ENCODE measurements around the gene DDAH1.

Gene DDAH1

DNA sequence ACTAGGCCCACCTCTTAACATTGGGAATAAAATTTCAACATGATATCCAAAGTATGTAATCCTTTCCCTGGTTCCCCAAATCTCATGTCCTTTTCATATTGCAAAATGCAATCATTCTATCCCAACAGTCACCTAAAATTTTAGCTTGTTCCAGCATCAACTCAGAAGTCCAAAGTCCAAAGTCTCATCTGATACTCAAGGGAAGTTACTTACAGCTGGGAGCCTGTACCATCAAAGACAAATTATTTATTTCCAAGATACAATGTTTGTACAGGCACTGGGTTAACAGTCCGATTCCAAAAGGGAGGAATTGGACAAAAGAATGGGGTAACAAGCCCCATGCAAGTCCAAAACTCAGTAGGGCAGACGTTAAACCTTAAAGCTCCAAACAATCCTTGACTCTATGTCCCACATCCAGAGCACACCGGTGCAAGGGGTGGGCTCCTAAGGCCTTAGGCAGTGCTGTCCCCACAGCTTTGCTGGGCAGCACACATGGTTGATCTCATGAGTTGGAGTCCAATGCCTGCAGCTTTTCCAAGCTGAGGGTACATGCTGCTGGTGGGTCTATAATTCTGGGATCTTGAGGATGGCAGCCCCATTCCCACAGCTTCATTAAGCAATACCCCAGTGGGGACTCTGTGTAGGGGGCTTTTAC lies 78.8 kb downstream of the DDAH1 start:
- no peak for DNase-seq

DNA sequence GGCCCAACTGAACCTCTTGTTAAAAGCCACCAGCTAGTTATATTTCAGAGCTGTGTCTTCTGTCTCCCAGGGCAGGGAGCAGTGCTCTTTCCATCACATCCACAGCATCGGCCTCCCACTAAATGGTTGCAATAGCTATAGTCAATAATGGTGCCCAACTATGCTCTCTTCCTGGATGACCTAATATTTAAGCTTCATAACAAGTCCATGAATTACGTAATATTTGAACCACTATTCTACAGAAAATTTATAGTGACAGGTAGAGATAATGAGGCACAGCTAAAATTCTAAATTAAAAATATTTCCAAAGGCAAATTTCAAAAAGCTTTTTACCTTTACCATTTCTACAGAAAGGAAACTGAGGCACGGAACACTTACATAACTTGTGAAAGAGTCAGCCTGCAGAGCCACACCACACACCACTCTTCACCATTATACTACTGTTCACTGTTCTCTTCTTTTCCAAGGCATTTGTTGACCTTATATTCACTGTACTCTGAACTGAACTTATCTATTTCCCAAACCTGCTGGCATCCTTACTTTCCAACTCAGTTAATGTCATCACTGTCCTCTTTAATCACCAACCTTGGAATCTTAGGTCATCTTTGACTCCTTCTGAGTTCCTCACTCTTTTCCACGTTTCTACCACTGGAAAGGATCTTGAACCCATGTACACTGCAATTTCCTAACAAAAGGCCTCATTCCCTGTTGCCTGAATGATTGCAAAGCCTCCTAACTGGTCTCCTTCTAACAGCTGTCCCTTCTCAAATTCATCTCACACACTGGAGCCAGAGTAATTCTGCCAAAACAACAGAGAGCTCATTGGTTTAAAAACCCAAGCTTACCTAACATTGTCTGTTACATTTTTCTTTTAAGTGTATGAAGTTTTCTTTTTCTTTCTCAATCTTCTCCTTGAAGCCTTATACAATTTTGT lies 85.5 kb downstream of the DDAH1 start:
- no peak for DNase-seq

GRCh38 chr1:85378534-85378933 lies 86.4 kb downstream of the DDAH1 start:
- DNase-seq: no peak

DNA sequence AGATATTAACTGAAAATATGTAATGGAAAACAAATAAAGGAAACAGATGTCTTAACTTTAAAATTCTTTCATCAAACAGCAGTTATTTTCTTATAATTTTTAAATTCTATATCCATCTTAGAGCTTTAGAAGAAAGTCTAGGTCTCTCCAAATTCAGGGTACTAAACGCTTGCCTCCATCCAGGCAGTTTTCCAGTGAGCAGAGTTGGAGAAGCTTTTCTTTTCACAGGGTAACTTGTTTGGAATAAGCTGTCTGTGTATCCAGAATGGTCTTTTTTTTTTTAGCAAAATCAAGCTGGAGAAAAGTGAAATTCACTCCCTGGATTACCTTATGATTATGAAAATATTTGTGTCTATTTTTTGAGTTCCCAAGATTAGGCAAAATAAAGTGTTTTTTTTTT lies 88.6 kb downstream of the DDAH1 start:
- DNase-seq: no peak

- no peak for DNase-seq
Observed at GRCh38 chr1:85375493-85375892, 89.5 kb downstream of the DDAH1 start.

DNA sequence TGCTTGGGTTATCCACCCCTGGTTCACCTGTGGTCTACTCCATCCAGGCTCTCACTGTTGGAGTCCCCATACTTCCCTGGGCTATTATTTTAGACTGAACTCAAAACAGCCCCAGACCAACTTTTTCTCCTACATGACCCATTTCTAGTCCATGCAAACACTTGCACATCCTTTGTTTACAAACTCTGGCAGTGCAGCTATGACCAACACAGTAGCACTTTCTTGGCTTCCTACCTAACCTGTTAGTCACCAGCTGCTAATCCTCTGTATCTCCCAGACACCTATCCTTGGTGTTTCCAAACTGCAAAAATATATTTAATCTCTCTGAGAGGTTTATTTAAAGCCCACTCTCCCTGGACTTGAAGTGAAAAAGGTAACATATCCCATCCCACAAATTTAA lies 90.8 kb downstream of the DDAH1 start:
- no peak for DNase-seq

DNA sequence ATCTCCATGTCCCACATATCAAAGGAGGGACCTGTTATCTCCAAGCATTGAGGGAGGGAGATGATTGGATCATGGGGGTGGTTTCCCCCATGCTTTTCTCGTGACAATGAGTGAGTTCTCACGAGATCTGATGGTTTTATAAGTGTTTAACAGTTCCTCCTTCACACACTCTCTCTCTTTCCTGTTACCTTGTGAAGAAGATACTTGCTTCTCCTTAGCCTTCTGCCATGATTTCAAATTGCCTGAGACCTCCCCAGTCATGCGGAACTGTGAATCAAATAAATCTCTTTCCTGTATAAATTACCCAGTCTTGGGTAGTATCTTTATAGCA lies 91.6 kb downstream of the DDAH1 start:
- no peak for DNase-seq

GRCh38 chr1:85372683-85373377 lies 92.1 kb downstream of the DDAH1 start:
- no peak for DNase-seq

DNA sequence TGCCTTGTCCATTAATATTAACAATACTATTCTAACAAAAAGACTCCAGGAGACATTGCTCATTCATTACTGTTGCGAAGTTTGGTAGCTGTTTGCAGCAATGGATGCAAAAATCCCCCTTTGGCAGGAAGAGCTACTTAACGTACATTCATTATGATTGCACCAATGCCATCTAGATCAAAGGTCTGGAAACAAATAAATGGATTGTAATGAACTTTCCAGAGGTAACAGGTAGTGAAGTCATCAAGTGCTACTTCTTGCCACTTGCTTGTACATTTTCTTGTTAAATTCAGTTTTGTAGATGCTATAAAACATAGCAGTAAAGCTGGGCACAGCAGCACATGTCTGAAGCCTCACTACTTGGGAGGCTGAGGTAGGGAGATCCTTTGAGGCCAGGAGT lies 93.9 kb downstream of the DDAH1 start:
- no peak for DNase-seq

- no peak for DNase-seq
Observed at GRCh38 chr1:85368073-85368770, 96.7 kb downstream of the DDAH1 start.

DNA sequence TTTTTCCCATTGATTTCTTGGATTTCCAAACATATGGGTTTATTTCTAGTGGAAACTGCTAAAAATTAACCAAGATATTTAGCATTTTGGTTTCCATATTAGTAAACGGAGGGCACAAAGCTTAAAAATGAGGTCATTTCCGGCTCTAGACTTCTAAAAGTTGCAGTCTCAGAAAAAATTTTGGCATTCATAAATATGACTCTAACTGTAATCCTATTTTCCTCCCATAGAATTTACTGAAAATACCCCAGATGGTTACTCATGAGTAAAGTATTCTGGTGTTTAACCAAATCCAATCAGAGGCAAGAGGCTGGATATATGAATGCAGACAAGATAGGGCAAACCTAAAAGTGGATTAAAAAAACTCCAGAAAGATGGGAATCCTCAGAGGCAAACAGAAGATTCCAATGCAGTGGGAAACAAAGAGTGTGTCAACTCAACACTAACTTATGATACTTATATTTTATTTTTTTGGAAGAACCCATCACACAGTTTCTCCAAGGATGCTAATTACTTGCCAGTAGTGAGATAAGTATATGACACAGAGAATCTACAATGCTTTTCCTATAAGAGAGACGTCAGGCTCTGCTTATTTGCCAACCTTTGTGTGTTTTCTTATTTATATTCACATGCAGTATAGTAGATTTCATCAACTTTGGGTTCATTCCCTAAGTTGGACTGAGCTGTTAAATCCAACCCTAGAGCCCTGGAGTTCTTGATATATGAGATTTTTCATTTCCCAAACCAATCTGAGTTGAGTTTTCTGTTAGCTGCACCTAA lies 98.4 kb downstream of the DDAH1 start:
- DNase-seq: no peak

- DNase-seq: no peak
Observed at GRCh38 chr1:85365851-85366250, 99.1 kb downstream of the DDAH1 start.

DNA sequence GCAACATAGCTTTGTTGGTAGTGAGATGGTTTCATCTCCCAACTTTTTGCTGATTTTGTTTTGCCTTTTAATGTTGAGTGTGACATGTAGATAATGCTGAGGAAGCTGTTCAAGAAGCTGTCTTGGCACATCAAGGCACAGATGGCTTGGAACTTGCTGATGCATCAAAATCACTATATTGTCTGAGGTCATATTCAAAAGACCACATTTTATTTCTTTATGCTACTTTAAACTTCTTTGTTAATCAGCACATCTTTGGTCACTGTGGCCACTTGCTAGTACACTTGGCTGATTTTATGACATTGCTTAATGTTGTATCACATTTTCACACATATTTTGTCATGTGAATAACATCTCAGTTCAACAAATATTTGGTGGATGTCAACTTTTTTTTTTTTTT lies 101.4 kb downstream of the DDAH1 start:
- DNase-seq: no peak

- no peak for DNase-seq
Observed at GRCh38 chr1:85363092-85363491, 101.9 kb downstream of the DDAH1 start.

DNA sequence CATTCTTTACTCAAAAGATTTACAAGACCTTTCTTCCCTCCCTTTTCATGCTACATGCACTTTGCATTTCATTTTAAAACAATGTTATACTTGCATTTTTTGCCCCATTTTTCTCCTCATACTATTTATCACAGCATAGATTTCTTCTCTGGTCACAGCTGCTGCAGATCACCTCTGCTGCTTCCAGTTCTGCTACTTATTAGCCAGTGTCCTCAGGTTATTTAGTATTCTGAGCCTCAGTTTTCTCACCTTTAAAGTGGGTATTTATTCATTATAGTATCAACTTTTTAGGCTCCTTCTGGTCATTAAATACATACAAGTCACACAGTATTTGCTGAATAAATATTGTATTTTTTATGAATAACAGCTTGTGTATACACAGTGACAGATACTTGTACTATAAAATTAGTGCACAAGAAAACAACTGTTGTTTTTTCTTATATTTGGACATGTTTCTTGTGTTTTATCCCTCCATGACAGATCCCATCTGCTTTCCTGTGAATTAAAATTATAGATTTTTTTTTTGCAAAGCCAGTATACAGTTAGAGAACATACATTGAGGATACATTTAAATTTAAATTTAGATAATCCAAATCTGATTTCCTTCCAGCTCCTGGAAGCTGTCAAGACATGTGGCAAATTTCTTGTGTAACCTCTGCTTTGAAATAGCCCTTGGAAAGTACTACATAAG lies 103.2 kb downstream of the DDAH1 start:
- no peak for DNase-seq

DNA sequence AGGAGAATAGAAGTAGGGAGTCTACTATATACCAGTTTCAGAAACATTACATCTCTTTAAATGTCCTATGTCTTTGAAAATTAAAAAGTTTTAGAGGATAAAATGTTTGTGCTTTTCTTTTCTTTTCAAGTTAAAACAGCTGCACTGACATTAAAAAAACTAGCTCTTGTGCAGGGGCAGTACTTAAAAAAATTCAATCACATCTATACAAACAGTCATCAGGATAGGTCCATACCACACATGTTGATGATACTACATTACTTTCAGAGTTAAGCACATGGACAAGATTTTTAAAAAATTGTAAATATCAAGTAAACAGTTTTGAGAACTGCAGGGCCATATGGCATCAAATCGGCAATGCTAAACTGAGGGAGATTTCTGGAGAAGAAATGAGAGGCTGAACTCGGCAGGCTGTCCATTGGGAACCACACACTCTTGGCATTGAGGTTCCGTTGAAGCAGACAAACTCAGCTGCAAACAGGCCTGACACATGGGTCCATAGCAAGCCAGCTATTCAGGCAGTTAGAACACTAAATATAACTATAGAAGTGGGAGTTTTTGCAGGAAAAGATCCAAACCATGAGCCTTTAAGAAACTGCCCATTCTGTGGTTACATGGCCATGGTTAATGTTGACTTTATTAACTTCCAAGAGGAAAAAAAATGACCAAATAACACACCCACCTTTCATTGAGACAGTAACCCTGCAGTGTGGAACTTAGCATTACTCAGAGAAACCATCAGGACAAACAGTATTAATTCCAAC lies 104.0 kb downstream of the DDAH1 start:
- DNase-seq: no peak

GRCh38 chr1:85359874-85360721 lies 104.9 kb downstream of the DDAH1 start:
- no peak for DNase-seq

GRCh38 chr1:85358702-85359438 lies 106.1 kb downstream of the DDAH1 start:
- no peak for DNase-seq

DNA sequence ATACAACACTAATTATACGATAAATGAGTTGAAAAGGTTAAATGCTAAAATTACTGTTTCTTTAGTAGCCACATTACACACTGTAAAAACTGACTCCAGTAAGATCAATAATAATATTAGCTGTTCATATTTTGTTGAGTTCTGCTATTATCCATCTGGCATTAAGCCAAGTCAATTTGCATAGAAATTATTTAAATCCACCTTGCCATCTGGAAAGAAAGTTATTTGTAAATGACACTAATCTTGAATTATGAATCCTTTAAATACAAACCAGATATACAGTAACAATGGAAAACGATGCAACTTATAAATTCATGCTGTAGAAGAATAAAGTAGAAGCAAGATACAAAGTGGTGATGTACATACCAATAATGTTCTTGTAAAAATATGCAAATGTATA lies 107.1 kb downstream of the DDAH1 start:
- DNase-seq: no peak

Measured in activated T-cell treated with anti-CD3 and anti-CD28 coated beads, Interleukin-2, amount 50 U/mL, for 48 hours (primary cell).